HG03469 (cell line): ENCODE measurements around the gene SOX2.

Experiments used
- ATAC-seq: cut with Tn5 transposase; IDR thresholded peaks from one replicate; pipeline ENCODE4 v1.9.1; 2021; ENCODE audit warnings: mild to moderate bottlenecking, moderate library complexity, moderate number of reproducible peaks; ENCODE audit not compliant: unreplicated experiment

Gene SOX2

DNA sequence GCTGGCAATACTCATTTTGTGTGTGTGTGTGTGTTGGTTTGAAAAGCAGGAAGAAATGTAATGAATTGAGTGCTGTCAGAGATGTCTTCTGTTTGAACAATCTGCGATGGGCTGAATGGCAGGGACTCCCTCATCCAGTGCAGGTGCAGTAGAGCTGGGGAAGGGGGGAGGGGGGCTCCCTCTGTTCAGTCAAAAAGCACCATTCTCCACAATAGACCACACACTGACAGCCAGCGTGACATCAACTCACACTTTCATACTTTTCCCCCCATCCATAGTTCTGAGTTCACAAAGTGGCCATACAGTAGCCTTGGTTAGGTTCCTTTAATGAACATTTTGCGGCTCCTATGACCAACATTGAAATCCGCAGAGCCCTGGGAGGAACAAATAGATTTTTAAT is 10.4 kb downstream of the SOX2 start:
- no peak for ATAC-seq

DNA sequence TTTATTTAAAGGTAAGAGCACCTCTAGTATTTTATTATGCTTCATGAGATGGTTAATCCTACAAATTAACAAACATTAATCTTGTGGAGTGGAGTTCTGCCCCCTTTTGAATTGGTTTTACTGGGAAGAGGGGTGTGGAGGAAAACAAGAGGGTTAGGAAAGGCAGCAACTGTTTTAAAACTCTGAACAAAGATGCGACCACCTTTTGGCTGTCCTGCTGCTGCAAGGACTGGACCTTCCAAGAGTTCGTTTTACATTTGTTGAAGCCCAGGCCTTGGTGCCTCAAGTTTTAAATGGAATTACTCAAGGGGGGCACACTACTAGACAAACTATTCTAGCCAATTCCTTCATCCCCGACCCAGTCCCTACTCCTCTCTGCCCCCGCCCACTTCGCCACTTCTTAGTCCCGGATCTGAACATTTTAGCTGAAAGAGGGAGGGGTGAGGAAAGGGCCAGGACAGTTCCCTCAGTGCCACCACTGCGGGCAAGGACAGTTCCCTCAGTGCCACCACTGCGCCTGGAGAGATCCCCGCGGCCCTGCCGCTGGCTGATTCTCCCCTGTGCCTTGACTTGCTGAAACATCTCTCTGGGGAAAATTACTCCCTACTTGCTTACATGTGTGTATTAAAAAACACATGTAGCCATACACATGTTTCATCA is 11.2 kb downstream of the SOX2 start:
- no peak for ATAC-seq

DNA sequence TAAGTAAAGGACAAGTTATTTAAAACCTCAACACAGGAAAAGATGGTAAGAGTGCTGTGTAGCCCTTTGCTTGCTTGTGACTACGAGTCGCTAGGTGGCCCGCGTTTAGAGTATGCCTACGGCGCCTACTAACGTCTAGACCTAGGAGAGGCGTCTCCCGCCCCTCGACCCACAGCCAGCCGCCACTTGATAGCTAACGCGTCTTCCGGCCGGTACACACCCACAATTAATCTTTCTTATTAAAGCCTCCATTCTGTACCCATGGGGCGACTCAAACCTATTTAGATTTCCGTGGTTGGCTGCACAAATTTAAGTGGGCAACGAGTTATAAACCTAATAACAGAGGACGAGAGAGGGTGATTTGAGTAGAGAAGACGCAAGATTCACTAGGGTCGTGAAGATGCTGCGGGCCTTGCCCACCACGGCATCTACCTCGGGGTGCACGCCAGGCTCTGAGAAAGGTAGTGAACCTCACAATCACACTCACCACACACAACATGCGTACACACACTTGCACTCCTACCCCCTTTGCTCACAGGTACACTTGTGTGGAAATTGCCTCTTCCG is 12.0 kb downstream of the SOX2 start:
- ATAC-seq: no peak

DNA sequence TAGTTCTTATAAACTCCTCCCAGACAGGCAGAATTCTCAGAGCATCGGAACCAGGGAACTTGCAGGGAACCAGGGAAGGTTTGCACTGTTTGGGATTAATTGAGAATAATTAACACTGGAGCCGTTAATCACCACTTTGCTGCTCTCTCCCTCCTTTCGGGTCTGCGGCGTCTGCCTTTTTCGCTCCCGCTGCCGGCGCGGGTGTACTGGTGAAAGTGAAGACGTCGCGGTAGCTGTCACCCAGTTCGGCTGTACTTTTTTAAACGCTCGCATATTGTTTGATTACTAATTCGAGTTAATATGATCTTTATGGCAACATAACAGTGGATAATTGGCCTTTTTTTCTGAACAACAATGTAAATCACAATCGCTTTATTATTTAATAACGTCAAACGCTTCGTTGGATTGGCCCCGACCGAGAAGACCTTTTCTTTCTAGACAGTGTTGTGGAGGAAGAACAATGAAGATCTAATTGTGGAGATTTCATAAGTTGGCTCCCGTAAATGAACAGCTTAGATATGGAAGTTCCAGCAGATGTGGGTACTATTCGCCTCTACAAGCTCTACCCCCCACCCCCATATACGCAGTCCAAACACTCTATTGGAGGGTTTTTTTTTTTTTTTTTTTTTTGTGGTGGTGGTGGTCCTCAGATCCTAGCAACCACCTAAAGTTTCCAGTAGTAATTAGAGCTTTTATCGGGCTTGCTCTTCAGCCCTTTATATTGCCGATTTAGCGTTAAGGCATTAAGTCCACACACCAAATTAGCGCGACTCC is 12.7 kb downstream of the SOX2 start:
- ATAC-seq: no peak

DNA sequence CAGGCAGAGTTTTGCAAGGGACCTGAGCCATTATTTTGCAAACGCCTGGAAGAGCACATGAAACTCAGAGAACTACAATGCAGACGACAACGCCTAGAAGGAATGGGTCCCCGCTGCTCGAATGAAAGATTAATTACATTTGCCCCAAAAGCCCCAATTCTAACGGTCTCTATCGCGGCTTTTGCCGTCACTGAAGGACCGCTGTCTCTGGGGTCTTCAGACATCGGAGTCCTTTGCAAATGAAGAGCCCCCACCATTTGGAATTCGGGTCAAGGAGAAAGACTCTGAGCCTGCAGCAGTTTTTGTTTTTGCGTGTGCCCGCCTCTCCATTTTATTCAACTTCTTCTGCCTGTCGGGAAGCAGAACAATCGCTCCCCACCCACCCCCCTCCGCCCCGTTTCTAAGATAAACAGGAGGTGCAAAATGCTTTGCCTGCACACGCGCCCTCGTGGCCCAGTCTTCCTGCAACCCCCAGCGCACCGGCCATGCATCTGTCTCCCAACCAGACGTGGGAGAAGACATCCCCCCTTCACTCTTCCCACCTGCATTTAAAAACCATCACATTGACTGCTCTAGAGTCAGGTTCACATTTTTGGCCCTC is 13.5 kb downstream of the SOX2 start:
- ATAC-seq: no peak

DNA sequence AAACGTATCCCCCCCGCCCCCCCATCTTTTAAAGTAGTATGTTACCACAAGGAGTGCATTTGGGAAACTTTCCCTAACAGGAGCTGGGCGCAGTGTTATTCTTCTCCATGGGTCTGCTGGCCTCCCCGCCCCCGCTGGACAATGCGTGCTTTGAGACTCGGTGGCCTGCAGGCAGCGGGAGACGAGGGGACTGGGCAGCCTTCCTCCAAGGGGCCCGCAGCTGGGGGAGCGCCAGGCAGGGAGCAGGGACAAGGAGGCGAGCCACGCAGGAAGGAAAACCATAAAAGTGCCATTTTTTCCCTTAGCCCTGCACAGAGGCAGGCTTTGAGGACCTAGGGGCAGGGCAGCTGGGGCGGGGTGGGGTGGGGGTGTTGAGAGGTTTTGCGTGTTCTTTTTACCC is 14.1 kb downstream of the SOX2 start:
- no peak for ATAC-seq

DNA sequence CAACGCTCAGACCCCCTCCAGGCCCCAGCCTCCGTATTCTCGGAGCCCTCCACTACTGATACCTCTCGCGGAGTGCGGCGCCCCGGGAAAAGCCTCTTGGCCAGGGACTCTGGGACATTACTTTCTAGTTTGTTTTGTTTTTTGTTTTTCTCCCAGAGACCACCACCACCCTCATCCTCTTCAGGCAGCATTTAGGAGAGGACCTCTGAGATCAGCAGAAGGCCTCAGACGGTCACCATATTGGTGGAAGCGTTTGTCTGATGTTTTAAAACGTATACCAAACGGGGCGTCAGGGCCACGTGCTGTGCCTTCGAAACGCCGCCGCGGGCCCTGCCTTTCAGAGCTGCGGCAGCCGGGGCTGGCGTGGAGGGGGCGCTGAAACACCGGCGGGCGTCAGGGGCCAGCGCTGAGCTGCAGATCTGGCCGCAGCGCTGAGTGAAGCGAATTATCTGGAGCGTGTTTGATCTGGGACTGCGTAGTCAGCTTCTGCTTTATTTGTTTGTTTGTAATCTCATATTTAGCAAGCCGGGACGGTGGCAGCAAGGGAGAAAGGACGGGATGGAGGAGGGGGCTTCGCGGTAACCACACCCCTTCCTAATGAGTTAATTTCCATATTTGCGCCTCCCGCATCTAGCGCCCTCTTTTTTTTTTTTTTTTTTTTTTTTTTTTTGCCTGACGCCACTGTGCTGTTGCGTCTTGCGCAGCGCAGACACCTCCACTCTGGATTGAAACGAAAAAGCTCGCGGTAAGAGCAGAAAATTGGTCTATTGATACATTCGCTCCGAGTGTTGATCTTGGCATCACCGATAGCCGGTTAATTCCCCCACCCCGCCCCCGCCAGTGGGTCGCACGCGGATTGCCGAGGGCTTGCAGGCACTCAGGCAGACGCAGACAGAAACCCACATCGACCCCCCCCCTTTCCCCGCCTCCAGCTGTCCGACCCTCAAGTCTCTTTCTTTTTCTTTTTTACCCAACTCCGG is 14.9 kb downstream of the SOX2 start:
- no peak for ATAC-seq

DNA sequence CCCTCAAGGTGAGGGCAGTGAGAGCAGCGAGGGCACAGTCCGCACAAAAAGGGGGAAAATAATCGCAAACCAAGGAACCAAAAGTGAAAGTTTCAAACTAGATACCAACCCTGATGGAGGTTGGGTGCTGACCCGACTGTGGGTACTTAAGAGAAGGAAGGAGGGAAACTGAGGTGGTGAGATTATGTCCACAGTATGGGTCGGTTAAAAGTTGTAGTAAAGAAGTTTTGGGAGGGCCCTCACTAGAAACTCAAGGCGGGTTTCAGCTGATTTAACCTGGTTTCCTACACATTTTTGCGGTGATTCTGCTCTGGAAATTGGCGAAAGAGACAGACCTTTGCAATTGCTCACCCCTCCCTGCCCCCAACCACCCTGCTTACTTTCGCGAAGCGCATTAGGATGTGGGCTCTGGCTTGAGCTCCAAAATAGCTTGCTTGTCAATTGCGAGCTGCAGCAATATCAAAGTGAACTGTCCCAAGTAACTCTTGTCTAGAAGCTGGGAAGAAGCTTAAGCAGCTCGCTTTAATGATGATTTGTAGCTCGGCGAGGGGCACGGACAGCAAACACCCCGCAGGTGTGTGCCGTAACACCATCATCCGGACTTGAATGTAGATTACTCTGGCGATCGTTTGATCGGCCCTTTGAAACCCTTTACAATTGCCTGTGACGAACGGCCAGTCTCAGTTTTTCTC is 15.8 kb downstream of the SOX2 start:
- no peak for ATAC-seq

DNA sequence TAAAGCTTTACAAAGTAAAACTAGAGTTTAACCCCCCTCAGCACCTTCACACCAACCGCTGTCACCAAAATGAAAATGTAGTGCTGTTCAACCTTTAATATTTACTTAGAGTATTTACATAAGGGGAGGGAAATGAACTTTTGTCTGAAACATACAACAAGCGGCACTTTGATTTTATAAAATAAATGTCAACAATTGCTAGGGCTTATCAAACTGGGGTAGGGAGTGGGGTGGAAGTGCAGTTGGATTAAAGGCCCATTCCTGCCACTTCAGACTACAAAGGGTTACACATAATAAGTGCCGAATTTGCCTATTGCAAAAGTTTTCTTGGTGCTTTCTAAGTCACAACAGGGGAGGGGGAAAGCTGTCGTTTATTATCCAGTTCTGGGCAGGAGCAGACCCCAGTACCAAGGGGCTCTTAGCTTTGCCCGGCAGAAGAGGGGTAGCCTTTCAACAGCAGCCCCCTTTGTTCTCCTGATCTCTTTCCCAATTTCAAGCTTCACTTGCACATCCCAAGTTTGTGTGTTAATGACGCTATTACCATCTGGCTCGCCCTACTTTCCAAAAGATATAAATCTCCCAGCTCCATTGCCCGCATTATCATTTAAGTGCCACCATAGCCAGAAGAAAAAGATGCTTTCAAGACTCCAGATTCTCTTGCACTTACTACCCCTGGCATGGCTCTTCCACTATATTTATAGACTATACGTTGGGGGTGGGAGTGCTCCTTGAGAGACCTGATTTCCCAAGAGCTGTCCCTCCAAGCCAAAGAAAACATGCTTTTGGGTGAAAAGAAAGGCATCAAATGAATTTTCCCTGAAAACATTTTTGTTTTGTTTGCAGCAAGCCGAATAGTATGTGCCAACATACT is 17.0 kb downstream of the SOX2 start:
- ATAC-seq: no peak

DNA sequence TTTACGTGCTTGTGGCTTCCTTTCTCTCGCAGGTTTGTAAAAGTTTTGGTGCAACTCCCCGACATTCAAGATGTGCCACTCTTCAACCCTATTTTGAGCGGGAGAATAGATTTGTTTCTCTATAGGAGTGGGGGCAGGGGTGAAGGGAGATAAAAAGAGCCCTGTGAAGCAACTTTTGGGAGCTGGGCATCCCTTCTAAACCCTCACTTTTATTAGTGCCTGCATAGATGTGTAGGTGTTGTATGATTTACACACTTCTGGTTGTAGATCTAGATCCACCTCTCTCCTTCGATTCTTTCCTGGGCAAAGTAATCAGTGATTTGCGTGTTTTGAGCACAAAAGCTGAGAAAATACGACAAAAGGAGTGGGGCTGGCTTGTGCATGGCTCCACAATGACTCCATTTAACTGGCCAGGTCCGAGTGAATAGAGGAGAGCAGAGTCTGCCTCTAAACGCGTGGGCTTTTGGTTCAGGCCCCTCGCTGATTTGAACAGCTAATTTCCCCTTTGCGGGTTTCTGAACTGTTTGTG is 17.7 kb downstream of the SOX2 start:
- no peak for ATAC-seq

DNA sequence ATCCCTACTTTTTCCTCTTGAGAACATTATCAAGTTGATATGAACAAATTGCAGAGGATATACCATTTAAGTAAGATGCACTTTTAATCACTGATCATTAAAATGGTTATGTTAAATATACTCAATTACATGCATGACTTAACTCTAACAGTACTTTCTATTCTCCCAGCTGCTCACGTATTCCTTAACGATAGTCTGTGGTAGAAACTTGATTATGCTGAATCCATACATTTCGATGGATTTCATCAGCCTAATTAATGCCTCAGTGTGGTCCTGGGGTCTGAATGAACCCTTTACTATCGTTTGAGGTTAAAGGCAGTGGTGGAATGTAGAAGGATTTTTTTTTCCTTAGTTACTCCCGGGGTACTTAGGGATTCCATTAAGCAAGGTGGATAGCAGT is 18.6 kb downstream of the SOX2 start:
- ATAC-seq: no peak

DNA sequence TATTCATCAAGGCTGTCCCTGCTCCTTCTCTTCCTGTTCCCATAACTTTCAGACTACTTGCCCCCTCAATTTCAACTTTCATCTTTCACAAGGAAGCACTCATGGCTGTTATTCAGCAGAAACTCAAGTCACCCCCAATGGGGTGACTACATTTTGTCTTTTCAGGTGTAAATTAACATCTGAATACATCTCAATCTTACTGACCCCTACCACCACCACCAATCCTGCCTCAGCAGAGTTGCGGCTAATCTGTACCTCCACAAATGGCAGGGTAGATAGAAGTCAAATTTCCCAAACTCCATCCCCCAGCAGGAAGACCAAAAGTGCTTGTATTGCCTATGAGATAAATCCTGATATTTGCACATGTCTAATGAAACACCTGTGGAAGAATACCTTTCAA is 19.2 kb downstream of the SOX2 start:
- no peak for ATAC-seq

DNA sequence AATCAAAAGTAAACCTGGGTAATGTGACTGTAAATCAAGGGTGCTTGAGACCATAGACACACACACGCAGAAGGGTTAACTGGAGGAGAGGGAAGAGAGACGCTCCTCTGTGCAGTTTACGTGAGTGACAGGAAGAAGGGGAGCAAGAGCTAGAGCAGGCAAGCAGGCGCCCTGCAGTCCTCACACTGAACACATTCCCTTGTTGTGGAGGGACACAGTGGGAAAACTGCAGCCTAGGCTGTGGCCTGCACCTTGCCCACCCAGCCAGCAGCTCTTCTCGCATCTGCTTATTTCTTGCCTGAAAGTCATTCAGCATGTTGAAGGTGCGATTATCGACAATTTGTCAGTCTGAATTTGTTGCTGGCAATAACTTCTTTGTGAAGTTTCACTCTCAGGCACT is 24.2 kb downstream of the SOX2 start:
- no peak for ATAC-seq

DNA sequence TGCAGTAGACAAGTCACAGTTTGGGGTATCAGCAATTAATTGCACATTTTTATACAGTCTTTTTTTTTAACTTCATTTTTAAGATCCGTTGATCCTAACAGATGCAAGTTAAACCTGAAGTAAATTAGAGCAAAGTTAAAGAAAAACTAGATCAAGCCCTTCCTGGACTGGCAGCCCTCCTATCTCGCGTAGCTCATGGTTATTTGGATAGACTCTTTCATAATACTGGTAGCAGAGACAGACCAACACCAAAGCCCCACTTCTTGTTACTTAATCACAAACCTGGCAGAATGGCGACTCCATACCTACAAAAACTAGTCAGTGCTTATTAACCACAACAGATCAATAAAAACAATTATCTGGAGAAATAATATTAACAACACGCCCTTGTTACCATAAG is 26.8 kb downstream of the SOX2 start:
- ATAC-seq: no peak

DNA sequence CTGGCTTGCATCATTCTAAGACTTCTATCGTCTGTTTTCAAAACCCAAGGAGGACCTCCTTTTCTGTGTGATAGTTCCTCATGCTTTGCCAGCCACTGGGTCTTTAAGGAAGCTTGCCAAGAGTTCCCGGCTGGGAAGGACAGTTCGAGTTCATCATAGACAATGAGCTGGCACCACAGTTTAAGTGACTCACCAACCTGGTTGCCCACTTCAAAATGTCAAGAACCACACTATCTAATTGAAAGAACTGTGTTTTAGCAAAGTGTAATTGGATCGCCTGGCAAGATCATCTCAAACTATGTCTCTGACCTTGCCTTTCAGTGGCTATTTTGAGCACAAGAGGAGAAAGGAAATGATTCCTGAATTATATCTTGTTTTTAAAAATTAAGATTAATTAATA is 27.9 kb downstream of the SOX2 start:
- no peak for ATAC-seq

DNA sequence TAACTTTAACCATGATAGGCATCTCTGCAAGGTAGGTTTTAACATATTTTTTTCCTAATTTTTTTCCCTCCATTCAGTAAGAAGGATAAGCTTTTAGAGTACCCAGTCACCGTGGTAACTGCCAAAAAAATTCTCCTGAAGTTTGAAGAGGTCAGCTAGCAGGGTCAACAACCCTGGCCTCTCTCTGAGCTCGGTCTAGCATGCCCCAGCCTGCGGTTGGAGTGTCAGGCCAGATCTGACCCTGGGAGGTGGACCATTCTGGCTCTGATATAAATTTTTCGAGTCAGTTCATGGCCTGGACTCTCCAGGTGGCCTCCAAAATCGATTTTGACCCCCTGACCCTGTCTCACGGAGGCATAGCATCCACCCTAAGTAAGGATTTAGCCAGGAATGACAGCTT is 29.7 kb downstream of the SOX2 start:
- ATAC-seq: no peak

DNA sequence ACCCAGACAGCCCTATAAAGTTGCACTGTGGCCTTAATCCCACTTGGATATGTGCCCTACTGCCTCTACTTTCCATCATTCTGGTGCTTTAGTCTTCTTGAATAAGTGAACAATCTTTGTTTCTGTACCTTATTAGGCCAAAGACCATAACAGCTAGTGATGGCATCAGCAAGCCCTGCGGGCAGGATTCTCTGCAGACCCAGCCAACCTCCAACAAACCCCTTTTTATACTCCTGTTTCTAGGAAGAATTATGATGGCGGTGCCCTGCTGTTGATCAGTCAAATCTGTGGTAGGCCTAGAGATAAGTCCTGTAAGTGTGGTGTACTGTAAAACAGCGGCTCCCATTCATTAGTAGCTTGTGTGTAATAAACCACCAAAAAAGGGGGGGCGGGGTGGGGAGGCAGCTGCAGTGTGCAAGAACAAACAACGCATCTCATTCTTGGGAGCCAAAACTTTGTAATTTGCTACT is 40.5 kb downstream of the SOX2 start:
- no peak for ATAC-seq

DNA sequence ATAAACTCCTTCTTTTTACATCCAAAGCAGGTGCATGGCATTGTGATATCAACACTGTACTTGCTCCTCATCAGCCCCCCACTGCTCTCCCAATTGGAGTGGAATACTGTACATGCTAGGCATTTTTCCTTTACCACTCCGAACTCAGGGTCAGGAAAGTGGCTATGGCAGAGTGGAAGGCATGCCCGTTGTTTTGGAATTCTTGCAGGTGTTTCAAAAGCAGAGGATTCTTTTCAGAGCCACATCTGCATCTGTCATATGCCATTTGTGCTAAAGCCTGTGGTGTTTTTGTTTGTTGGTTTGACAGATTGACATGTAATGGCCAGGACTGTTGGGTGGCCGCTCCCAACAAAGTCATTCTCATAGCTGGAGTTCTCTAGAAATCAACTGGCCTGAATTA is 41.7 kb downstream of the SOX2 start:
- no peak for ATAC-seq

DNA sequence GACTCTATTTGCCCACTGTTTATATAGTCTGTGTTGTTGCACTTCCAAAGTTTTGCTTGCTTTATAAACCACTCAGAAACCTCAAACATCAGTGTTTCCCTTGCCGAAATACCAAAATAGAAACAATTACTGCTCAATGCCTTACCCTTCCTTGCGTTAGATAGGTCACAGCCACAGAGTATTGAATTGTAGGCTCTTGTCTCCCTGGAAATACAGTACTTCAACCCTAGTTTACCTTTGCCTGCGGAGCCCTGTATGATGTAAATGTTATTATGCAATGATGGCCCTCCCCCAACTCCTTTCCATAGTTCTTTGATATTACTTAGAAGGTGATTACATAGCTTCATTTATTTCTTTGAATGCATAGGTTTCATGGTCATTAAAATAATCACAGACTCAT is 44.2 kb downstream of the SOX2 start:
- no peak for ATAC-seq
